Measurements from ENCODE around the gene MYBL2.

The MYBL2 gene

GRCh38 chr20:43748274-43748673 is 81.4 kb downstream of the MYBL2 start:
- H3K4me3 ChIP-seq (replicated peaks; ENCODE audit: low read depth, low read length) = no peak overlapping the region
- no peak for DNase-seq (ENCODE audit: extremely low read depth, low read depth)
- no peak for TF ChIP-seq CTCF (IDR thresholded peaks at IDR 0.05; ENCODE audit: low read depth, low read length, missing control alignments)

GRCh38 chr20:43749734-43750294 is 82.9 kb downstream of the MYBL2 start:
- DNase-seq (ENCODE audit: extremely low read depth, low read depth) = no peak
- TF ChIP-seq CTCF (IDR thresholded peaks at IDR 0.05; ENCODE audit: low read depth, low read length, missing control alignments) = peak; percentile 98
- no peak overlapping the region for H3K4me3 ChIP-seq (replicated peaks; ENCODE audit: low read depth, low read length)

GRCh38 chr20:43750774-43751166 is 83.9 kb downstream of the MYBL2 start:
- DNase-seq (ENCODE audit: extremely low read depth, low read depth) = no peak
- no peak for TF ChIP-seq CTCF (IDR thresholded peaks at IDR 0.05; ENCODE audit: low read depth, low read length, missing control alignments)
- H3K4me3 ChIP-seq (replicated peaks; ENCODE audit: low read depth, low read length) = no peak overlapping the region

GRCh38 chr20:43751167-43752050 is 84.5 kb downstream of the MYBL2 start:
- TF ChIP-seq CTCF (IDR thresholded peaks at IDR 0.05; ENCODE audit: low read depth, low read length, missing control alignments) = no peak
- DNase-seq (ENCODE audit: extremely low read depth, low read depth) = peak; percentile 51
- H3K4me3 ChIP-seq (replicated peaks; ENCODE audit: low read depth, low read length) = no peak overlapping the region

- TF ChIP-seq CTCF (IDR thresholded peaks at IDR 0.05; ENCODE audit: low read depth, low read length, missing control alignments) = no peak
- no peak overlapping the region for H3K4me3 ChIP-seq (replicated peaks; ENCODE audit: low read depth, low read length)
- DNase-seq (ENCODE audit: extremely low read depth, low read depth) = no peak
Observed at GRCh38 chr20:43752051-43752360, 85.1 kb downstream of the MYBL2 start.

- H3K4me3 ChIP-seq (replicated peaks; ENCODE audit: low read depth, low read length) = no peak overlapping the region
- DNase-seq (ENCODE audit: extremely low read depth, low read depth) = peak; percentile 66
- TF ChIP-seq CTCF (IDR thresholded peaks at IDR 0.05; ENCODE audit: low read depth, low read length, missing control alignments) = no peak
Observed at GRCh38 chr20:43752561-43753301, 85.8 kb downstream of the MYBL2 start.
